Measurements from ENCODE around the gene TAMALIN. TPM values are rescaled to one million over a fixed set of nuclear protein-coding genes. Genes with fewer than 3 reads are reported as not detected.
A peak's percentile ranks its signal among the peaks of the same experiment; 100 is the strongest.
"Not testable (repeated sequence)": the region's sequence is repeated elsewhere in the genome, so short reads cannot be mapped to it uniquely, and the experiment has no call there.

The TAMALIN gene
- total RNA-seq, 1 experiment from 2014 or later, result 2.2 TPM

GRCh38 chr12:51974646-51975045 is 32.1 kb upstream of the TAMALIN start:
- no peak for DNase-seq
- H3K36me3 ChIP-seq (replicated peaks; ENCODE audit: control insufficient read depth, insufficient read depth, low read length), result peaks cover 2% of the 10 kb centered on the region; the same call in 1 of the 2 replicates
- no peak overlapping the region for H3K4me3 ChIP-seq (ENCODE audit: insufficient read depth, low read depth, low read length)
- no peaks in the 10 kb centered on the region for H3K27me3 ChIP-seq (ENCODE audit: control insufficient read depth, insufficient read depth, low read length)

GRCh38 chr12:51975196-51975595 is 31.6 kb upstream of the TAMALIN start:
- H3K36me3 ChIP-seq (replicated peaks; ENCODE audit: control insufficient read depth, insufficient read depth, low read length), result peaks cover 2% of the 10 kb centered on the region; the same call in 1 of the 2 replicates
- H3K4me3 ChIP-seq (ENCODE audit: insufficient read depth, low read depth, low read length), result no peak overlapping the region
- no peaks in the 10 kb centered on the region for H3K27me3 ChIP-seq (ENCODE audit: control insufficient read depth, insufficient read depth, low read length)
- DNase-seq, result no peak

GRCh38 chr12:51976376-51977160 is 30.2 kb upstream of the TAMALIN start:
- DNase-seq, result no peak
- no peaks in the 10 kb centered on the region for H3K27me3 ChIP-seq (ENCODE audit: control insufficient read depth, insufficient read depth, low read length)
- no peak overlapping the region for H3K4me3 ChIP-seq (ENCODE audit: insufficient read depth, low read depth, low read length)
- peaks cover 4% of the 10 kb centered on the region for H3K36me3 ChIP-seq (replicated peaks; ENCODE audit: control insufficient read depth, insufficient read depth, low read length)

GRCh38 chr12:51977320-51977753 is 29.4 kb upstream of the TAMALIN start:
- Histone ChIP-seq H3K4me3 (ENCODE audit: insufficient read depth, low read depth, low read length) (no peak overlapping the region), H3K27me3 (ENCODE audit: control insufficient read depth, insufficient read depth, low read length) (no peaks in the 10 kb centered on the region), H3K36me3 (replicated peaks; ENCODE audit: control insufficient read depth, insufficient read depth, low read length) (peaks cover 6% of the 10 kb centered on the region)
- DNase-seq, result no peak

- H3K4me3 ChIP-seq (ENCODE audit: insufficient read depth, low read depth, low read length); H3K36me3 ChIP-seq (replicated peaks; ENCODE audit: control insufficient read depth, insufficient read depth, low read length); H3K27me3 ChIP-seq (ENCODE audit: control insufficient read depth, insufficient read depth, low read length); DNase-seq: not testable (repeated sequence)
These were observed 27.4 kb upstream of the TAMALIN start for GRCh38 chr12:51979306-51979705.

GRCh38 chr12:51980051-51980808 is 26.5 kb upstream of the TAMALIN start:
- H3K4me3 ChIP-seq (ENCODE audit: insufficient read depth, low read depth, low read length), result no peak overlapping the region
- peaks cover 9% of the 10 kb centered on the region for H3K36me3 ChIP-seq (replicated peaks; ENCODE audit: control insufficient read depth, insufficient read depth, low read length)
- H3K27me3 ChIP-seq (ENCODE audit: control insufficient read depth, insufficient read depth, low read length), result no peaks in the 10 kb centered on the region
- DNase-seq, result peak; percentile 90

- H3K36me3 ChIP-seq (replicated peaks; ENCODE audit: control insufficient read depth, insufficient read depth, low read length), result peaks cover 14% of the 10 kb centered on the region
- no peaks in the 10 kb centered on the region for H3K27me3 ChIP-seq (ENCODE audit: control insufficient read depth, insufficient read depth, low read length)
- no peak for DNase-seq
- H3K4me3 ChIP-seq (ENCODE audit: insufficient read depth, low read depth, low read length), result no peak overlapping the region
These were observed 26.0 kb upstream of the TAMALIN start for GRCh38 chr12:51980809-51981127.

- no peak overlapping the region for H3K4me3 ChIP-seq (ENCODE audit: insufficient read depth, low read depth, low read length)
- peaks cover 11% of the 10 kb centered on the region for H3K36me3 ChIP-seq (replicated peaks; ENCODE audit: control insufficient read depth, insufficient read depth, low read length)
- DNase-seq, result no peak
- H3K27me3 ChIP-seq (ENCODE audit: control insufficient read depth, insufficient read depth, low read length), result no peaks in the 10 kb centered on the region
These were observed 22.1 kb upstream of the TAMALIN start for GRCh38 chr12:51984657-51985056.

GRCh38 chr12:51985154-51985835 is 21.5 kb upstream of the TAMALIN start:
- H3K36me3 ChIP-seq (replicated peaks; ENCODE audit: control insufficient read depth, insufficient read depth, low read length), result peaks cover 11% of the 10 kb centered on the region
- H3K27me3 ChIP-seq (ENCODE audit: control insufficient read depth, insufficient read depth, low read length), result no peaks in the 10 kb centered on the region
- H3K4me3 ChIP-seq (ENCODE audit: insufficient read depth, low read depth, low read length), result no peak overlapping the region
- no peak for DNase-seq

- Histone ChIP-seq H3K36me3 (replicated peaks; ENCODE audit: control insufficient read depth, insufficient read depth, low read length) (peaks cover 10% of the 10 kb centered on the region), H3K27me3 (ENCODE audit: control insufficient read depth, insufficient read depth, low read length) (no peaks in the 10 kb centered on the region), H3K4me3 (ENCODE audit: insufficient read depth, low read depth, low read length) (no peak overlapping the region)
- no peak for DNase-seq
These were observed 19.9 kb upstream of the TAMALIN start for GRCh38 chr12:51986834-51987233.

GRCh38 chr12:51992246-51992645 is 14.5 kb upstream of the TAMALIN start:
- H3K36me3 ChIP-seq (replicated peaks; ENCODE audit: control insufficient read depth, insufficient read depth, low read length), result peaks cover 5% of the 10 kb centered on the region
- no peak for DNase-seq
- no peak overlapping the region for H3K4me3 ChIP-seq (ENCODE audit: insufficient read depth, low read depth, low read length)
- H3K27me3 ChIP-seq (ENCODE audit: control insufficient read depth, insufficient read depth, low read length), result no peaks in the 10 kb centered on the region

GRCh38 chr12:51994539-51994820 is 12.3 kb upstream of the TAMALIN start:
- Histone ChIP-seq H3K4me3 (ENCODE audit: insufficient read depth, low read depth, low read length) (no peak overlapping the region), H3K27me3 (ENCODE audit: control insufficient read depth, insufficient read depth, low read length) (no peaks in the 10 kb centered on the region), H3K36me3 (replicated peaks; ENCODE audit: control insufficient read depth, insufficient read depth, low read length) (peaks cover 6% of the 10 kb centered on the region)
- DNase-seq, result no peak

- no peak for DNase-seq
- no peaks in the 10 kb centered on the region for H3K27me3 ChIP-seq (ENCODE audit: control insufficient read depth, insufficient read depth, low read length)
- no peak overlapping the region for H3K4me3 ChIP-seq (ENCODE audit: insufficient read depth, low read depth, low read length)
- H3K36me3 ChIP-seq (replicated peaks; ENCODE audit: control insufficient read depth, insufficient read depth, low read length), result peaks cover 6% of the 10 kb centered on the region
These were observed 11.8 kb upstream of the TAMALIN start for GRCh38 chr12:51994959-51995358.

GRCh38 chr12:51997136-51997535 is 9.6 kb upstream of the TAMALIN start:
- DNase-seq, result no peak
- H3K4me3 ChIP-seq (ENCODE audit: insufficient read depth, low read depth, low read length), result no peak overlapping the region
- no peaks in the 10 kb centered on the region for H3K27me3 ChIP-seq (ENCODE audit: control insufficient read depth, insufficient read depth, low read length)
- H3K36me3 ChIP-seq (replicated peaks; ENCODE audit: control insufficient read depth, insufficient read depth, low read length), result peaks cover 4% of the 10 kb centered on the region

GRCh38 chr12:52003016-52003550 is 3.7 kb upstream of the TAMALIN start:
- peaks cover 33% of the 10 kb centered on the region for H3K27me3 ChIP-seq (ENCODE audit: control insufficient read depth, insufficient read depth, low read length)
- no peak overlapping the region for H3K4me3 ChIP-seq (ENCODE audit: insufficient read depth, low read depth, low read length)
- DNase-seq, result no peak
- H3K36me3 ChIP-seq (replicated peaks; ENCODE audit: control insufficient read depth, insufficient read depth, low read length), result peaks cover under 1% of the 10 kb centered on the region; the same call in 1 of the 2 replicates
